ENCODE results near the gene CHD6.

GRCh38 chr20:41537865-41538264, 80.3 kb downstream of the CHD6 start:
- TF ChIP-seq, protein P1, sequence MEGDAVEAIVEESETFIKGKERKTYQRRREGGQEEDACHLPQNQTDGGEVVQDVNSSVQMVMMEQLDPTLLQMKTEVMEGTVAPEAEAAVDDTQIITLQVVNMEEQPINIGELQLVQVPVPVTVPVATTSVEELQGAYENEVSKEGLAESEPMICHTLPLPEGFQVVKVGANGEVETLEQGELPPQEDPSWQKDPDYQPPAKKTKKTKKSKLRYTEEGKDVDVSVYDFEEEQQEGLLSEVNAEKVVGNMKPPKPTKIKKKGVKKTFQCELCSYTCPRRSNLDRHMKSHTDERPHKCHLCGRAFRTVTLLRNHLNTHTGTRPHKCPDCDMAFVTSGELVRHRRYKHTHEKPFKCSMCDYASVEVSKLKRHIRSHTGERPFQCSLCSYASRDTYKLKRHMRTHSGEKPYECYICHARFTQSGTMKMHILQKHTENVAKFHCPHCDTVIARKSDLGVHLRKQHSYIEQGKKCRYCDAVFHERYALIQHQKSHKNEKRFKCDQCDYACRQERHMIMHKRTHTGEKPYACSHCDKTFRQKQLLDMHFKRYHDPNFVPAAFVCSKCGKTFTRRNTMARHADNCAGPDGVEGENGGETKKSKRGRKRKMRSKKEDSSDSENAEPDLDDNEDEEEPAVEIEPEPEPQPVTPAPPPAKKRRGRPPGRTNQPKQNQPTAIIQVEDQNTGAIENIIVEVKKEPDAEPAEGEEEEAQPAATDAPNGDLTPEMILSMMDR (IDR thresholded peaks at IDR 0.05; ENCODE audit: low read length): no peak
- TF ChIP-seq EZH2 (IDR thresholded peaks at IDR 0.05; ENCODE audit: borderline replicate concordance, low read length): no peak

All from OCI-LY1 (cell line).